HG03571 (cell line): ENCODE data around the gene ZNF511.
"Not testable (repeated sequence)": the region's sequence is repeated elsewhere in the genome, so short reads cannot be mapped to it uniquely, and the experiment has no call there.

Experiments
- ATAC-seq: cut with Tn5 transposase; IDR thresholded peaks from one replicate; pipeline ENCODE4 v1.9.1; 2021; ENCODE audit not compliant: unreplicated experiment

Gene ZNF511, protein sequence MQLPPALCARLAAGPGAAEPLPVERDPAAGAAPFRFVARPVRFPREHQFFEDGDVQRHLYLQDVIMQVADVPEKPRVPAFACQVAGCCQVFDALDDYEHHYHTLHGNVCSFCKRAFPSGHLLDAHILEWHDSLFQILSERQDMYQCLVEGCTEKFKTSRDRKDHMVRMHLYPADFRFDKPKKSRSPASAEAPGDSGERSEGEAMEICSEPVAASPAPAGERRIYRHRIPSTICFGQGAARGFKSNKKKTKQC

DNA sequence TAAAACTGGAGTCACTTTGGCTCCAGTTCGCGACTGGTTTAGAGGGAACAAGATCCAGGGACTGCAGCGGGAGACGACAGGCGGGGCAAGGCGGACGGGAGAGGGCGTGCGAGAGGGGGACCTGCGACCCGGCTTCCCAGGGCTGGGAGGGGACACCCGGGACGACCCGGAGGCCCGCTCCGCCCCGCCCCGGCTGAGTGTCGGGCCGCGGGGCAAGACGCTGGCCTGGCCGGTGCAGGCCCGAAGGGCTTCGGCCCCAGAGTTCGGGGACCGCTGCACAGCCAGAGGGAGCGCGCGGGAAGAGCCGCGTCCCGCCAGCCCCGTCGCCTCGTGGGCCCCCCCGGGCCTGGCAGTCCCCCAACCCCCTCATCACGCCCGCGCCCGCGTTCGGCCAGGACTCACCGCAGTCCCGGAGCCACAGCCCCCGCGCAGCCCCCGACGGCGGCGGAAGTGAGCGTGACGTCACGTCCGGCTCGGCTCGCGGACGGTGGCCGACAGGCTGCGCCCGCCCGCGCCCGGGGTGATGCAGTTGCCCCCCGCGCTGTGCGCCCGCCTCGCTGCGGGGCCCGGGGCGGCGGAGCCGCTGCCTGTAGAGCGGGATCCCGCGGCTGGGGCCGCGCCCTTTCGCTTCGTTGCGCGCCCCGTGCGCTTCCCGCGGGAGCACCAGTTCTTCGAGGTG lies at the start of gene ZNF511, which contains the start of gene TUBGCP2:
Gene ZNF511 (plus strand): TSS at position 494 of the 679 bp plus-strand sequence. CDS start 30 bp downstream, at position 524.
Gene TUBGCP2 (minus strand): TSS at position 452 of the 679 bp plus-strand sequence. CDS start 5,931 bp downstream, outside the sequence.
- peak; percentile 73 for ATAC-seq

DNA sequence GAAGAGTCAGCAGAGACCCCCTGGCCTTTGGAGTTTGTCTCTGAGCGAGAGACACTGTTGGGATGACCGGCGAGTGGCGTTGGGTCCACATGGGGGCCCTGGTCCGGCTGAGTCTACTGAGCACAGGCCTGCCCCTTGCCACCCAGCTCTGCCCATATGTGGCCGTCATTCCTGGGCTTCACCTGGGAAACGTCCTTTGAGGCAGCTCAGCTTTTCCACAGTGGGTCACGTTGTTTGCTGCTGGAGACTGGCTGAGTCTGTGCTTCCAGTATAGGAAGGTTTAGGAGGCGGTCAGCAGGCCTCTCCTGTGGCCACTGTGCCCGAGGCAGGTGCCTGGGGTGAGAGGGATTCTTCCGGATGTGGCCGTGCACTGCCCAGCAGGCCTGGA lies 49.1 kb upstream of the ZNF511 start:
- ATAC-seq = no peak

DNA sequence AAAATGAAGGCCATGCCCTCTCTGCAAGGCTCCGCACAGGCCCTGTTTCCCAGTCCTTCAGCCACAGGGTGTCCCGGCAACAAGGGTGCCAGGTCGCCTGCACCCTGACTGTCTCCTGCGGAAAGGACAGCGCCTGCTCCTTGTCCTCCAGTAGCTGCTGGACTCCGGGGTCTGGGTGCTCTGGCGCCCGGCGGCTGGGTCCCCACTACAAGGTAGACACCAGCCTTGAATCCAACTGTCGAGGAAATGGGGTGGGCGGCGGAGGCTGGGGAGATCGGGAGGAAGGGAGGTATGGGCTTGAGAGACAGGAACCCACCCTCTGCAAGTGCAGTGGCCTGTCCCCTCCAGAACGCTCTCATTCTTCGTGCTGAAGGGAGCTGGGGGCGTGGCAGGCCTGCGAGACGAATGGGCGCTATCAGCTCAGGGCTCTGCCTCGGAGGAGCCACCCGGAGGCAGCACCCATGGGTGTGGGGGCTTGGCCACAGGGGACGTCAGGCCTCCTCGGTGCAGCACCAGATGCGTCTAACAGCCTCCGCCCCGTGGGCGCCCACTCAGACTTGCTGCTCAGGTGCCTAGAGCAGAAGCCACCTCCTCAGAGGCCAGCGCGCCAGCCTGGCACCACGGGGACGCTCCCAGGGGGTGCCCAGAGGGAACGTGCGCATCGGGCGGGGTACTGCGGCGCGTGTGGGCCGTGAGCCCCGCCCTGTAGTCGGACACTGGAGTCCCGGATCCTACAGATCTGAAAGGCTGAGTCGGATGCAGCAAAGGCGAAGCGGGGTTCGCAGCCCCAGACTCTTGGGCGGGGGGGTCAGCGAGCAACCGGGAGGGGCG lies 47.6 kb upstream of the ZNF511 start:
- ATAC-seq = peak; percentile 35

DNA sequence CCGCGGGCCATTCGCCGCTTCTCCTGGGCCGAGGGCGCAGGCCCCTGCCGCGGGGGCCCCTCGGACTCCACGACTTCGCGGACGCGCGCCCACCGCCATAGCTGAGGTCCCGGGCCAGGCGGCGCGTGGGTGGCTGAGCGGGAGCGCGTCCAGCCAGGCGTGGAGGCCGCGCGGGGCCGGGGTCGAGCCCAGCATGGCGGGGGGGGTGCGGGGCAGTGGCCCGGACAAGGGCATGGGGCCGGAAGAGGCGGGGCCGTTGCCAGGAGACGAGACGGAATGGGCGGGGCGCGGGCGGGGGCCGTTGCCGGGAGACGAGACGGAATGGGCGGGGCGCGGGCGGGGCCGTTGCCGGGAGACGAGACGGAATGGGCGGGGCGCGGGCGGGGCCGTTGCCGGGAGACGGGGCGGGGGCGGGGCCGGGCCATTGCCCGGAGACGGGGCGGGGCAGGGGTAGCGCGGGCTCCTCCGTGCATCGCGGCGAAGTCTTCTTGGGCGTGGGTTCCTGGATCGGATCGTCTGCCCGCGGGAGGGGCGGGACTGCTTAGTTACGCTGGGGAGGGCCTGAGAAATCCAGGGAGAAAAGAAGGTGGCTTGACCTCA lies 46.9 kb upstream of the ZNF511 start:
- ATAC-seq = peak; percentile 44

DNA sequence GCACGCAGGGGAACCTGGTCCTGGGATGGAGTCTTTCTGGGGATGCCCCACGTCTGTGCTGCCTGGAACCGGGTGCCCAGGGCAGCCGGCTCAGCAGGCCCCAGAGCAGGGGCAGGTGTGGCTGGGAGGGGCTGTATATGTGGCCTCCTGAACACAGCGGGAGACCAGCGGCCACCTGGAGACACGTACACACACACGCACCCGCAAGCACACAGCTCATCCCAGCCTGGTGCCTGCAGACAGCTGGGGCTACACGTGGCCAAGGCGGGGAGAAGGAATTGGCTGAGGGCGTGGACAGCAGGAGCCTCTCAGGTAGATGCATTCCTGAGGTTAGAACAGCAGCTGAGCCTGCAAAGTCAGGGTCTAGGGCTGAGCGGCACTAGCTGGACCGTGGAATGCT lies 46.0 kb upstream of the ZNF511 start:
- ATAC-seq = no peak

DNA sequence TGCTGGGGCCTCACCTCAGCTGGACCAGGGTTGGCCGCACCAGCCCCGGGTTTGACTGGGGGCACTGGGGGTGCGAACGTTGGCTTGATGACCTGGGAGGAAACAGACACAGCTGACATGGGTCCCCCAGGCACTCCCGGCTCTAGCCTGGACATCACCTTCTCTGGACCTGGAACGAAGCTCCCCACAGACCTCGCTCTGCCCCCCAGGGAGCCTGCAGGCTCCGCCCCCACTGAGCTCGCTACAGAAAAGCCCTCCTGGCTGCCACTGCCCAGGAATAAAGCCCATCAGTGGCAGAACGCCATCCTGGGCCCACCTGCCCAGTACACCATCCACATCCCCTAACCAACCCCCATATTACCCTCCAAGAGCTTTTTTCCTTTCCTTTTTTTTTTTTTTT lies 45.0 kb upstream of the ZNF511 start:
- no peak for ATAC-seq

DNA sequence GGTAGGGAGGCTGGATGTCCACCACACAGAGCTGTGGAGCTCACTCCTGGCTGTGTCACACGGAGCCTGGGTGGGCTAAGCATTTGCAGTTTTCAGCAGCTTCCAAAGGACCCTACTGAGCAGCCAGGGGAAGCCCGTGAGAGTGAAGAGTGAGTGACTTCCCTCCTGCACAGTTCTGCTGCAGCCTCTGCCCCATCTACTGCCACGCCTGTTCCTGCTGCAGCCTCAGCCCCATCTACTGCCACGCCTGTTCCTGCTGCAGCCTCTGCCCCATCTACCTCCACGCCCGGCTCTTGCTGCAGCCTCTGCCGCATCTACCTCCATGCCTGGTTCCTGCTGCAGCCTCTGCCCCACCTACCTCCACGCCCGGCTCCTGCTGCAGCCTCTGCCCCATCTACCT lies 44.3 kb upstream of the ZNF511 start:
- no peak for ATAC-seq

DNA sequence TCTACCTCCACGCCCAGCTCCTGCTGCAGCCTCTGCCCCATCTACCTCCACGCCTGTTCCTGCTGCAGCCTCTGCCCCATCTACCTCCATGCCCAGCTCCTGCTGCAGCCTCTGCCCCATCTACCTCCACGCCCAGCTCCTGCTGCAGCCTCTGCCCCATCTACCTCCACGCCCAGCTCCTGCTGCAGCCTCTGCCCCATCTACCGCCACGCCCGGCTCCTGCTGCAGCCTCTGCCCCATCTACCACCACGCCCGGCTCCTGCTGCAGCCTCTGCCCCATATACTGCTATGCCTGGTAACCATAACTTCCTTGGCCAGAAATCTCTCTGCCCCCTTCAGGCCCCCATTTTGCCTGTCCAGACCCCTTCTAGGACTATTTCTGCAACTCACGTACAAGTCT lies 43.7 kb upstream of the ZNF511 start:
- ATAC-seq = not testable (repeated sequence)

DNA sequence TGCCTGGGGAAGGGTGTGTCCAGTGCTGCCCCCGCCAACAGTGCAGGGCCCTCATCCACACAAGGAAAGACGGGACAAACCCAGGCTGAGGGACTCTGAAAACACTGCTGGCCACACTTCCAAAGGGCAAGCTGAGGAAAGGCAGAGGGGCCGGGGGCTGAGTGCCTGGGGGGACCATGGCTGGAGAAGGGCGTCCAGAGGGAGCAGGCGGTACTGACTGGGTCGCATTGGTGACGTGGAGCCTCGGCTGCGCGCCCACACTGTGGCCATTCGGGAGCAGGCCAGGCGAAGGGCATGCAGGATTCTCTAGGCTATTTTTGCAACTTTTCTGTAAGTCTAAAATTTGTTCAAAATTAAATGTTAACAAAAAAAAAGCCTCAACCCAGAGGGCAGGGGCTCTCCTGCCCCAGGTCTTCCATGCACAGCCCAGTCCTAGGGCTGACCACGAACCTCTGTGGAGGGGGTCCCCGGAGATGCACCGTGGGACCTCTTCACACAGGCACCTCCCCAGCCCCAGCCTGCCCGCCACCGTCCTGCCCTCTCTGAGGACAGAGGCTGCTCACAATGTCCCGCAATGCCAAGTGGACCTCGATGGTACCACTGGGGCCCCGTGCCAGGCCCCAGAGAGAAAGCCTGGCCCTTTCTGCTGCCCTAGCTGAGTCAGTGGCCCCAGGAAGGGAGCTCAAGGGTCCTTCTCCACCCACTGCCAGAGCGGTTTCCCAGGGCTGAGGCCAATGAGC lies 42.5 kb upstream of the ZNF511 start:
- ATAC-seq = no peak

DNA sequence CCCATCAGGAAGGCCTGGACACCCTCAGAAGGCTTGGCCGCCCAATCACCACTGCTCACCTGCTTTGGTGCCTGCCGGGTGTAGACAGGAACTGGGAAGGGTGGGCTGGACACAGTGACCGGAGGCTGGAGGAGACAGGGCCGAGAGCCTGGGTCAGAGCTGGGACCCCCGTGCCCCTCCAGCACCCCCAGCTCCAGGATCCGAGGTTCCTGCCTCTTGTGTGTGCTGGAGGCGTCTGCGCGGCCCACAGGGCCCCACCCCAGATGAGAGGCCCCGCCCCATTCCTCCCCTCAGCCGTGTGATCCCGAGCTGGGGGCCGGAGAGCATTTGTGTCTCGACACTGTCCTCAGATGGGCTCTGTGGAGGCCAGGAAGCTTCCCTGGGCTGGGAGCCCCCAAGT lies 41.4 kb upstream of the ZNF511 start:
- no peak for ATAC-seq

DNA sequence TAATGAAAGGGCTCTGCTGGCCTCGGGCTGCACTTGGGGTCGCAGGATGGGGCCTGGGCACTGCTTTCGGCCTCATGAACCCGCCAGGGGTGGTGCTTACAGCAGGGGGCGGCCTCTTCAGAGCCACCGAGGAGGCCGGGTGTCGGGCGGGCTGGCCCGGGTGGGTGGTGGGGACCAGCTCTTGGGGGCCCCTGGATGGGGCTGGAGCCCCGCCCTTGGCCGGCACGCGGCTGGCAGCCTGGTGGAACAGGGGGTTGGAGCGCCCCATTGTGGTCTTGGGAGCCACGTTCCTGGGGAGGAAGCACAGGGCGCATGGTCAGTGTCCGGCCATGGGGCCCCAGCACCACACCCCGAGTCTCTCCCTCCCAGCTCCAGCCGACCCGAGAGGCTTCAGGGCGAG lies 40.9 kb upstream of the ZNF511 start:
- ATAC-seq = no peak

DNA sequence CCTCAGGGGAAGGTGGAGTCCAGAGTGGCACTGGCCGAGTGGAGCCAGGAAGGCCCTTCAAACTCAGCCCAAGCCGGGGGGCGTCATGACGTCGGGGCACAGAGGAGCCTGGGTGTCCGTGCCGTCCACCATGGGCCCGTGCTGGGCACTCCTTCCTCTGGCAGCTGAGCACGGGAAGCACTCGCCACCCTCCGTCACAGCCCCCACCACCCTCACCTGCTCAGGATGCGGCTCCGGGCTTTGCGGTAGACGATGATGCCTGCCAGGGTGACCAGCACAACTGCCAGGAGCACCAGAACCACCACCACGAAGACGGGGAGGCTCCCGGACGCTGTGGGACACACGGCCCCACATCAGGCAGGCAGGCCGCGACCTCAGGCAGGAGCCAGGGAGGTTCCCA lies 40.2 kb upstream of the ZNF511 start:
- ATAC-seq = no peak

DNA sequence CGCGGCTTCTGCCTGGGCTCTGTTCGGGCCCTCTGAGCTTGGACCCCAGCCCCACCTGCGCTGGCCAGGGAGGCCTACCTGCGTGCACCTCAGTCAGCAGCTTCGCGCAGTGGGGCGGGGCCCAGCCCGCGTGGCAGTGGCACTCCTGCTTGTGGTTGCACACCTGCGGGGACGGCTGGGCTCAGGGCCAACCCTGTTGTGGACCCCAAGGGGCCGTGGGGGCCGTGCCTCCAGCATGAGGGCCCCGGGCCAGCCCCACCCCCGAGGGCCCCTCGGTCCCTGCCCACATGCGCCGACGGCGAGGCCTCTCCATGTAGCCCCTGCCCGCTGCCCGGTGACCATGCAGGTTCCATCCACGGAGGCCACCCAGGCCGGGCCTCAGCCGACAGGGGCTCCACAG lies 39.3 kb upstream of the ZNF511 start:
- ATAC-seq = no peak

DNA sequence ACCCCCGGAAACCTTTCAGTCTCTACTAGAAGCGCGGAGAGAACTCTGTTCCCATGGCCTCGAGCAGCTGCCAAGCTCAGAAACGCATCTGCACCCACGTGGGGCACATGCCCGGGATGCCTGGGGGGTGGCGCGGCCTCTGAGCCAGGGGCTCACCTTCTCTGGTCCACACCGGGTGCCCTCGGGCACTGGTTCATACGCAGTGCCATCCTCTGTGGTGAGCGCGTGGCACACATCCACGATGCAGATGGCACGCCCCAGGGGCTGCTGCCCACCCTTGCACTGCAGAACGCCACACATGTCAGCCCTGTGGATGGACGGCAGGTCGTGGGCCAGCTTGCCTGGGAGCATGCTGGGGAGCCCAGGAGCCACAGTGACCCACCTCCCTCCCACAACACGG lies 38.5 kb upstream of the ZNF511 start:
- no peak for ATAC-seq

DNA sequence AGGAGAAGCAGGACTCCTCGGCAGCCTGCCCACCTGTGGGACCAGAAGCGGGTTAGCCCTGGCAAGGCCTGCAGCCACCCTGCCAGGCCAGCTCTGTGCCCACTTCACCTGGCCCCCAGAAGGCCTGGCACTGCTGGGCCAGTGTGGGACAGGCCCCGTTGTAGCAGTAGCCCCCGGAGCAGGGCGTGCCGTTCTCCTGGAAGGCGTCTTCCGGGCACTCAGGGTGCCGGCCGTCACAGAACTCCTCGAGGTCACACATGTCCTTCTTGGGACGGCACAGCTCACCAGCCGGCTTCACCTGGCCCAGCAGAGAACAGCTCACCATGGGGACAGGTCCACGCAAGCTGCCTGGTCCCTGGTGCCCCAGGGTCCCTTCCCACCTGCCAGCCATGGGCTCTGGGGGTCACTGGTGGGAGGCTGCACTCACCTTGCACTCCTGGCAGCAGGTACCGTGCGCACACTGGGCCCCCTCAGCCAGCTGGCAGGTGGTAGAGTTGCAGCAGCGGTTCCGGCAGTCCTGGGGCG lies 37.9 kb upstream of the ZNF511 start:
- no peak for ATAC-seq

DNA sequence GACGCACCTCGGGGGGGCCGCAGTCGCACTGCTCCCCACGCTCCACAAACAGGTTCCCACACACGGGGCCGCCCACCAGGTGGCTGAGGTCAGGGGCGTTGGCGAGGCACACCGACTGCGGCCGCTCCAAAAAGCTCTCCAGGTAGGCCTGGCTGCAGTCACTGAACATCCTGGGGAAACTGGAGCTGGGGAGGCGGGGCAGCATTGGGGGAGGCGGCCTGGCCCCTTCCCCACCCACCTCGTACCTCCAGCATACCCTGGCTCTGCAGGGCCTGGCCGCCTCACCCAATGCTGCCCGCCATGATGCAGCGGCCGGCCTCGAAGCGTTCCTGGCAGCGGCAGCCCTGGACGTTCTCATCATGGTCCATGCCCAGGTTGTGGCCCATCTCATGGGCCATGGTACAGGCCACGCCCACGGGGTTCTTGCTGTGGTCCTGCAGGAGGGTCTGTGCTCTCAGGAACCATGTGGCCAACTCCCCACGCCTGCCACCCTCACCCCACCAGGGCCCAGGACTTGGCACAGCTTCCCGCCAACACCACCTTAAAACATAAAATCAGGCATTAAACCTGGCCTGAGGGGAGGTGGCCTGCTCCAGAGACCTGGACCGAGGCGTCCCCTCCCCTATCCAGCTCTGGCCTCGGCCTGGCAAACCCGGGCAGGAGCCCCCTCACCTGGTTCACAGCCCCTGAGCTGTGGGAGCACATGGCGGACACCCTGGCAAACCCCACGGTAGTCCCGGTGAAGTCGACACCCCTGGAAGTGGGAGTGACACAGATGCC lies 37.0 kb upstream of the ZNF511 start:
- ATAC-seq = no peak

DNA sequence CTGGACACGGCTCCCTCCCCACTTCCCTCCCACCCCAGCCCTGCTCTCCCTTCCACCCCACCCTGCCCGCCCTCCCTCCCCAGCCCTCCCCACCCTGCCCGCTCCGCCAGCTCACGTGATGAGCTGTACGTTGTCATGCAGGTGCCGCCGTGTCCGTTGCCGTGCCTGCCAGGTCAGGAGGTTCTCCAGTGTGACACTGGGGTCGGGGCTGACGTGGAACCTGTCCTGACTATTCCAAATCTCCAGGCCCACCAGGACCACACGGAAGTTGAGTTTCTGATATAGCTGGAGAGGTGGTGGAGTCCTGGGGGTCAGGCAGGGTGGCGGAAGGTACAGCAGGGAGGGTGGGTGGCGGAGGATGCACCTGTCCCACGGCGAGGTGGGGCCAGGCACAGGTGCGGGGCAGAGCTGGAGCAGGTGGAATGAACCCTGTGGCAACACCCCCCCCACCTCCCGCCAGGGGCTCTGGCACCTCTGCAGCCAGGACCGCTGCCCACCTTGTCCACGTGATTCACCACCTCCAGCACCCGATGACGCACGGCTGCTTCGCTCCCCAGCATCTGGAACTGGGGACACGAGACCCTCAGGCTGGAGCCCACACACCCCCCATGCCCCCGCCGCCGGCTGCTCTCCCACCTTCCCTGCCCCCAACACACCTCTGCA lies 36.3 kb upstream of the ZNF511 start:
- ATAC-seq = no peak

DNA sequence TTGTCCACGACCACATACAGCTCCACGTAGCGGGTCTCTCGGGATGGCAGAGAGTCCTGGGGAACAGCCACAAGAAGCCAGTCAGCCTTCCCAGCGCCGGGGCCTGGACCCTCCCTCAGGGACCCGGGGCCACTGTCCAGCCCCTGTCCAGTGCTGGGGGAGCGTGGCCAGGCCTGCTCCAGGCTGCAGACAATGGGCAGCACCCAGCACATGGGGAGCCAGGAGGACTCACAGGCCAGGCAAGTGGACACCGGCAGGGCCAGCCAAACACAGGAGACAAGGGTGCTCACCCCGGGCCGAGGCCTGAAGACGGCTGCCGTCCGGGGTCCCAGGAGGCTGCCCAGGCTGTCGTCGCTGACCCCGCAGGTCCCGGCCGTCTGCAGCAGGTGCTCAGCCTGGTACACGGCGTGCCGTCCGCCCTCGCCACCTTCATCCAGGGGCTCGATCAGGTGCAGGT lies 35.7 kb upstream of the ZNF511 start:
- ATAC-seq = no peak

DNA sequence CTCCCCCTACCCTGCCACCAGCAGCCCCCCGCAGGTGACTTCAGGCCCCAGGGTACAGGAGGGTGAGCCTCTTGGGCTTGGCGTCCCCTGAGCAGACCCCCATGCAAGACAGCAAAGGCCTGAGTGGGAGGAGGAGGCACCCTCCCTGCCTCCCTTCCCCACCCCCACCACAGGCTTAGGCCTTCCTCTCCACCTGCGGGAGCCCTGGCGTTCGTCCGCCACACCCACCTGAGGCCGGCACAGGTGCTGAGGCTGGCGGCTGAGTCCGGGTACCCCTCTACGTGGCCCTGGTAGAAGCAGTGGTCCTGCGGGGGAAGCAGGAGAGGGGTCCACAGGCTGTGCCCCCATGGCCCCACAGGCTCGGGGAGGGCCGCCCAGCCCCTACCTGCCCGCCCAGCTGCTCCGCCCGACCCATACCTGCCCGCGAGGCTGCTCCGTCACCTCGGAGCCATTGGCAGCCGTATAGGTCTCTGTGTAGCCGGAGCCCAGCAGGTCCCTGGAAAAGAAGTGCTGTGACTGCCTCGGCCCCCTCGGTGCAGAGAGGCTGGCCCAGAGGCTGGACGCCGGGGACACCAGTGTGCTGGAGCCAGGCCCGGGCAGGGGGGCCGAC lies 35.1 kb upstream of the ZNF511 start:
- ATAC-seq = no peak
